GM18909 (cell line): ENCODE results near the gene MYMK.

Source experiments
- ATAC-seq: cut with Tn5 transposase; IDR thresholded peaks from one replicate; pipeline ENCODE4 v1.9.1; 2021; ENCODE audit warnings: mild to moderate bottlenecking; ENCODE audit not compliant: unreplicated experiment, poor library complexity

Gene MYMK

DNA sequence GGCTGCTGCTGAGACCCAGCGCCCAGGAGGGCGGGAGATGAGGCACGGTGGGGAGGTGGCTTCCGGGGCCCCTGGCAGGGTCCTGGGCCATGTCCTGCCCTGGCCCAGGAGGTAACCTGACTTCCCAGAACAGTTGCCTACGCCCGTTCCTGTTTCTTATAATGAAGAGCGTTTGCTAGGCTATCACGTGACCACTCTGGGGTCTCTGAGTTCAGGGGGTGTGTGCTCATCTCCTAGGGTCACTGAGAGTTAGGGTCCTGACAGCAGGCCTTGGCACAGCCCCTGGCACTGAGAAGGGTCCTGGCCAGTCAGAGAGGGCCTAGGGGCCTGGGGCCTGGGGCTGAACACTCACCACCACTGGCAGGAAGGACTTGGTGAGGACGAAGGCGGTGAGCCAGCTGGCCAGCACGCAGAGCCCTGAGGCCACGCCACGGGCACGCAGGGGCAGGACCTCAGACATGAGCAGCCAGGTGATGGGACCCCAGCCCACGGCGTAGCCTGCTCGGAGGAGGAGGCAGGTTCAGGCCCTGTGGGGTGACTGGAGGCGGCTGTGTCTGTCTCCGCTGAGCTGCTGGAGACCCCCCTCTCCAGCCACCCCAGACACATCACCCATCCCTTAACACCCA is 51.9 kb downstream of the MYMK start:
- ATAC-seq: no peak

DNA sequence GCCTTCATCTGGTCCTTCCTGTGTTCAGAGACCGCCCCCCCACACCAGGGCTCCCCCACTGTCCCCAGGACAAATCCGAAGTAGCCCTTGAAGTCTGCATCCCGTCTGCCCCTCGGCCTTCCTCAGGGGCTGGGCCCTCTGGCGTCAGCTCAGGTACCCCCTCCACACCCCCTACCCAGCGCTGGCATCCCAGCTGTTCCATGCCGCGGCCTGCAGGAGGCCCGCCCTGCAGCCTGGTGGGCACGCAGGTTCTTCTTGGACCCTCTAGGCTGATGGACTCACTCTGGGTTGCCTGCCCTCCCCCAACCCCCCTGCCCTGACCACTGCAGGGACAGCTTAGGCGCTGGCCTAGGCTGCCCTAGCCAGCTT is 52.5 kb downstream of the MYMK start:
- no peak for ATAC-seq

DNA sequence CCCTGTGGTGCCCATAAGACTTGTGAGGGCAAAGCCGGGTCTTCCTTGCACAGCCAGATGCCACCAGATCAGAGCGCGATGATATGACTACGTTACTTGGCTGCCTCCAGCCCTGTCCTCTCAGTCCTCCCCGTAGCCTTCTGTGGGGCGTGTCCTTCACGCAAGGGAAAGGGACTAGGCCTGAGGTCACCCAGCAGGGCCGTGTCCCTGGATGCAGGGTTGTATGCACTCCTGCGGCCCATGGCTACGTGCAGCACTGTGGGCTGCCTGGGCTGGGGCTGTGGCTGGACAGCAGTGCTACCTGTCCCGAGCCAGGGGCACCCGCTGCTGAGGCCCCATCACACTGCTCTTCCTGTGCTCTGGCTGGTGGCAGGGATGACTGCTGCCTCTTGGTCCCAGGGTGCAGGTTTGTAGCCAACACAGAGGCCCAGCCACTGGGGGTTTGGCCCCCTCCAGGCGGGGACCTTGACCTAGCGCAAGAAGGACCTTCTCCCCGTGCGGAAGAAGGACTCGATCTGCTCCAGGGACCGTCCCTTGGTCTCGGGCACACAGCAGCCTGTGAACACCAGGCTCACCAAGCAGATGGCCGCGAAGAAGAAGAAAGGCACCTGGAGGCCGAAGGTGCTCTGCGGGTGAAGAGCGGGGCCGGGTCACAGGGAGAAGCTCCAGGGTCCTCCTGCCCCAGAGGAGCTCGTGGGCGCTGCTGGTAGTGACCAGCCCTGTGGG is 53.0 kb downstream of the MYMK start:
- no peak for ATAC-seq

DNA sequence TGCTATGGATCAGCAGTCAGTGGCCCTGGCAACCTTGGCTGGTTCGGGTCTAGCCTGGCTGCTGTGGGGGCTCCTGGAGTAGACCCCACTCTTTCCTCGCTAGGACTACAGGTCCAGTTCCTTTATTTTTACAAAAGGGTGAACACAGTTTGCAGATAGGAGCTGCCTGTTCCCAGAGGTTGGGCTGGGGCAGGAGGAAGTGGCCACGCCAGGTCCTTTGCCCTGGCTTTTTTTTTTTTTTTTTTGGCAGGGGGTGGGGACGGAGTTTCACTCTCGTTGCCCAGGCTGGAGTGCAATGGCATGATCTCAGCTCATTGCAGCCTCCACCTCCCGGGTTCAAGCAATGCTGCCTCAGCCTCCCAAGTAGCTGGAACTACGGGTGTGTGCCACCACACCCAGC is 53.8 kb downstream of the MYMK start:
- ATAC-seq: no peak

DNA sequence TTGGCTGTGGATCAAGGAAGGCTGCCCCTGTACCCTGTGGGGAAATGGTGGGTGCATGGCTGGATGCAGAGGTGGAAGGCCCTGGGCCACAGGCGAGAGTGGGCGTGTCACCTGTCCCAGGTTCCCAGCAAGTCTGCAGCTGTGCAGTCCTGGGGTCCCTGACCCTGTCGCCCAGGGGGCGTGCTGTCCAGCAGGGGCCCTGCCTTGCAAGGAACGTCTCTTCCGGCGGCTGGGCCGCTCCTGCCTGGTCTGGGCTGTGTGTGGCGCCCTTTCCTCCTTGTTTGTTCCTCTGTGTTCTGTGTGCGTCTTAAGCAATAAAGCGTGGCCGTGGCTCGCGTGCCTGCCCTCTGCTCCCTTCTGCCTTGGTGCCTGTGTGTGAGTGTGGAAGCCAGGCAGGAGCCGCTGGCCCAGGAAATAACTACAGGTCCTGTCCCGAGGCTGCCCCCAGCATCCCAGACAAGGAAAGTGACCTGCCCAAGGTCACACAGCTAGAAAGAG is 54.3 kb downstream of the MYMK start:
- no peak for ATAC-seq

DNA sequence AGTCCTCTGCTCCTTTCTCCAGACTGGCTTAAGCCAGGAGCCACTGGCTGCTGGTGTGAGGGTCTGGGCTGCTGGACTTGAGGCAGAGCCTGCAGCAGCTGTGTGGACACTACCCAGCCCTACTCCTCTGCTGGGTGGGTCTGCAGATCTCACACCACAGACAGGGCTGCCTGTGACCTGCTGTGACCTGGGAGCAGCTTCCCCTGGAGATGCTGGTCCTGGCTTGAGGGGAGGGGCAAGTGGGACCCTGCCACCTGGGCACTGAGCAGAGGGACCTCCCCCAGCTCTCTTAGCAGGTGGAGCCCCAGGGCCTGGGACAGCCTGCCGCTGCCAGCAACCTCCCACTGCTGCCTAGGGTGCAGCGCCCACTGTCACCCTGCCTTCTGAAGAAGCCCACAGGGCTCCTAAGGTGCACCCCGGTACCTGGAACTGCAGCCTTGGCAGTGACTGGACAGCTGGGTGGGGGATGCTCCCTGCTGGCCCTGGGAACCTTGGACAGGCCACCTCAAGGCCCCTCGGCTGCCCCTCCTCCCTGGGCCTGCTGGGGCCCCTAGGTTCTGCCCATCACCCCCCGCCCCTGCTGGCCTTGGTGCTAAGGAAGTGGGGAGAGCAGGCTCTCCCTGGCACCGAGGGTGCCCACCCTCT is 55.9 kb downstream of the MYMK start:
- ATAC-seq: no peak

DNA sequence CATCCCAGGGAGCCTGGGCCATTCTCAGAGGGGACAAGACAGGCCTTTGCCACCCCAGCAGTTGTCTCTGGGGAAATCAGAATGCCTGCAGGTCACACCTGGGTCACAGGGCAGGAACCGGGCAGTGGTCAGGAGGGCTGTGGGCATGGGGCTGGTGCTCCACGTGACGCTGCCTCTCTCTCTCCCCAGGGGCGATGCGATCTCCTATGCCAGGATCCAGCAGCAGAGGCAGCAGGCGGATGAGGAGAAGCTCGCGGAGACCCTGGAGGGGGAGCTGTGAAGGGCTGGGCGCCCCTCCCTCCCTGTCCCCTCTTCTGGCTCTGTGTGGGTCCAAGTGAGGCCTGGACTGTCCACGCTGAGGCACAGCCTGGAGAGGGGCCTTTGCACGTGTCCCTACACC is 56.4 kb downstream of the MYMK start:
- no peak for ATAC-seq

DNA sequence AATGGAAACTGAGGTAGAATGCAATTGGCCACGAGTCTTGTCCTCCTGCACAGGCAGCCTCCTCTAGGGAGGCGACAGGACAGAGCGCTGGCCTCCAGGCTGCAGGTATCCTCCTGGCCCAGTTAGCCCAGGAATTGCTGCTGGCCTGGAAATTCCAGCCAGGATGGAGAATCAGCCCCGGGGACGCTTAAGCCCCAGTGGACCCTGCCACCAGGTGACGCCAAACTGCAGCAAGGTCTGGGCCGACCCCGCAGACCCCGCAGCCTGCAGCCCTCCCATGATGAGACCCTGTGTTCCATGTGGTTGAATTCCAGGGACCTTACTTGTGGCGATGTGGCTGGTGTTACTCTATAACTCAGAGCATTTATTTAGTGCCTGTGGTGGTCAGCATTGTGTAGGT is 57.7 kb downstream of the MYMK start:
- no peak for ATAC-seq

DNA sequence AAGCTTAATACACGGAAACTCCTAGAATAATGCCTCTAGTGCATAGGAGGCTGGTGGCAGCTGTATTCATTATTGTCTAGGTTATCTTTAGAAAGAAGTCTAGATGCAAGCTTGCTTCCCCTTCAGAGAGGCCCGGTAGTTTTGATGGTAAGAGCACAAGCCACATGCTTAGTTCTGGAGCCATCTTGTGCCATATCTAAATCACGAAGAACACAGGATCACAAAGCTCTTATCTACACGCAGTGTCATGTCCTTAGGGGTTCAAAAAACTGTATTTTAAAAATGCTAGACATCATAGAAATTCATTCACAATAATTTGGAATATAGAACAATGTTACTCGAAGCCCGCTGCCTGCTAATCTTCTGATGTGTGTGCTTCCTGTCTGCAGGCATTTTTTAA is 58.8 kb downstream of the MYMK start:
- ATAC-seq: no peak

DNA sequence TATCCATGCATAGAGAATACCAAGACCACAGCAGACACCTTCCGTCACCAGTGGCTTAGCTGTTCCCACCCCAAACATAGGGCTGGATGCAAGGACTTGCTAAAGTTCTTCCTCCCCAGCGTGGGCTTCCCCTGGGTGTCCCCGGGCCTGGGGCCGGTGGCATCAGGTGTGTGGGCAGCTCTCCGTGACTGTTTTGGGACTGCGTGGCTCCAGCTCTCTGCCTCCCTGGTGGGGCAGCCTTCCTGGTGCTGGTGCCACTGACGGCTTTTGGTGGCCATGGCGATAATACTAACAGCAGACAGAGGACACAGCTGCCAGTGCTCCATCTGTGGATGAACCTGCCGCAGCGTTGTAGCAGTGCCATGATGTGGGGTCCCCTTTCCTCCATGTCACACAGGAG is 60.1 kb downstream of the MYMK start:
- no peak for ATAC-seq
